H1 (cell line): ENCODE results near the gene PRPF31. TPM values are rescaled to one million over a fixed set of nuclear protein-coding genes. Genes with fewer than 3 reads are reported as not detected.

Source experiments
- CTCF ChIA-PET: fragments of 300-600 bp; sonication (Branson Sonifier 250); formaldehyde crosslinking; loops from one replicate; lab custom pipeline; 2021; ENCODE audit not compliant: partially characterized antibody; lab: Charles Lee
- POLR2A ChIA-PET: fragments of 300-600 bp; sonication (Branson Sonifier 250); formaldehyde crosslinking; loops from one replicate; lab custom pipeline; 2021; ENCODE audit warnings: inconsistent platforms; ENCODE audit not compliant: partially characterized antibody; lab: Charles Lee
- DNase-seq, 2 experiments: peaks; one replicate each; pipeline versions ENCODE4 v3.0.0 to v3.0.0-alpha.2; 2010 to 2022; ENCODE audit warnings: low spot score in 2 of 2, low read depth in 1 of 2, mixed read lengths in 1 of 2
- FAIRE-seq: peaks from 2 replicates; lab custom pipeline; 2011; peaks lifted over from hg19 to GRCh38; lab: Jason Lieb, UNC
- H2AFZ ChIP-seq: 2 replicates; pipeline ENCODE4 v1.8.1; 2012; ENCODE audit warnings: low read length, inconsistent platforms
- H2AK5ac ChIP-seq: 2 replicates; pipeline ENCODE4 v1.6.1; 2013; ENCODE audit warnings: low read depth, low read length
- H2BK120ac ChIP-seq: replicated peaks from 2 replicates; pipeline ENCODE3; 2013; ENCODE audit warnings: low read depth, low read length, inconsistent platforms
- H2BK12ac ChIP-seq: 2 replicates; pipeline ENCODE4 v1.6.1; 2013; ENCODE audit warnings: low read depth, low read length
- H2BK15ac ChIP-seq: 2 replicates; pipeline ENCODE4 v1.6.1; 2013; ENCODE audit warnings: low read length
- H2BK20ac ChIP-seq: 2 replicates; pipeline ENCODE4 v1.6.1; 2013; ENCODE audit warnings: low read length
- H2BK5ac ChIP-seq: 2 replicates; pipeline ENCODE4 v1.6.1; 2013; ENCODE audit warnings: low read depth, low read length
- H3K14ac ChIP-seq: 2 replicates; pipeline ENCODE4 v1.6.1; 2013; ENCODE audit warnings: inconsistent platforms; ENCODE audit not compliant: insufficient read length
- H3K18ac ChIP-seq: 2 replicates; pipeline ENCODE4 v1.6.1; 2013; ENCODE audit warnings: low read length; ENCODE audit errors: extremely low read depth
- H3K23ac ChIP-seq: 2 replicates; pipeline ENCODE4 v1.6.1; 2013; ENCODE audit warnings: inconsistent platforms; ENCODE audit not compliant: insufficient read length
- H3K23me2 ChIP-seq: 2 replicates; pipeline ENCODE4 v1.6.1; 2013; ENCODE audit warnings: low read depth, low read length
- H3K27ac ChIP-seq: 2 replicates; pipeline ENCODE4 v1.6.1; 2011; ENCODE audit warnings: low read depth, low read length, inconsistent platforms
- H3K27me3 ChIP-seq, 4 experiments: replicated peaks in 1 of 4; 1 replicate in 1 of 4; 2 replicates in 3 of 4; pipeline versions ENCODE4 v1.6.1 to v1.8.1; 2011 to 2013; ENCODE audit warnings: low read length in 3 of 4, mild to moderate bottlenecking in 3 of 4, inconsistent platforms in 2 of 4, mixed read lengths in 2 of 4, moderate library complexity in 1 of 4; ENCODE audit not compliant: control insufficient read depth in 3 of 4, insufficient read depth in 3 of 4; ENCODE audit errors: extremely low read depth in 1 of 4
- H3K36me3 ChIP-seq, 4 experiments: 2 replicates each; pipeline versions ENCODE4 v1.6.1 to v1.8.1; 2011 to 2013; ENCODE audit warnings: mild to moderate bottlenecking in 4 of 4, low read length in 3 of 4, moderate library complexity in 2 of 4, control low read depth in 1 of 4, inconsistent platforms in 1 of 4; ENCODE audit not compliant: insufficient read depth in 4 of 4, control insufficient read depth in 2 of 4
- H3K4ac ChIP-seq: replicated peaks from 2 replicates; pipeline ENCODE3; 2013; ENCODE audit warnings: low read length, low read depth, mixed read lengths, inconsistent platforms; ENCODE audit not compliant: insufficient read length
- H3K4me1 ChIP-seq, 4 experiments: replicated peaks in 1 of 4; 1 replicate in 1 of 4; 2 replicates in 3 of 4; pipeline versions ENCODE4 v1.6.1 to v1.8.1; 2011 to 2013; ENCODE audit warnings: low read length in 3 of 4, inconsistent platforms in 2 of 4, mixed read lengths in 1 of 4; ENCODE audit not compliant: insufficient read depth in 4 of 4, control insufficient read depth in 3 of 4
- H3K4me2 ChIP-seq, 2 experiments: 2 replicates each; pipeline versions ENCODE4 v1.6.1 to v1.8.1; 2011 to 2013; ENCODE audit warnings: low read depth in 2 of 2, low read length in 2 of 2, control low read depth in 1 of 2, inconsistent platforms in 1 of 2, mild to moderate bottlenecking in 1 of 2; ENCODE audit not compliant: insufficient read depth in 1 of 2
- H3K4me3 ChIP-seq, 4 experiments: fragments of 200-600, 300-600 bp in 1 of 4; sonication (generic), shearing (Covaris generic), sonication (Bioruptor Twin) in 1 of 4; 2 replicates each; pipeline versions ENCODE4 v1.5.1 to v1.8.1; 2011 to 2016; ENCODE audit warnings: low read length in 4 of 4, low read depth in 3 of 4, control low read depth in 2 of 4, inconsistent platforms in 2 of 4, mild to moderate bottlenecking in 2 of 4, mixed read lengths in 1 of 4, moderate library complexity in 1 of 4; ENCODE audit not compliant: insufficient read depth in 2 of 4; ENCODE audit errors: extremely low read depth in 1 of 4
- H3K56ac ChIP-seq: replicated peaks from 2 replicates; pipeline ENCODE3; 2013; ENCODE audit warnings: low read depth, mild to moderate bottlenecking, mixed read lengths, low read length, inconsistent platforms; ENCODE audit not compliant: insufficient read length
- H3K79me1 ChIP-seq: 2 replicates; pipeline ENCODE4 v1.6.1; 2013; ENCODE audit warnings: low read depth, low read length, control low read depth
- H3K79me2 ChIP-seq, 2 experiments: 2 replicates each; pipeline versions ENCODE4 v1.6.1 to v1.8.1; 2012 to 2013; ENCODE audit warnings: low read length in 2 of 2, mild to moderate bottlenecking in 2 of 2, inconsistent platforms in 1 of 2; ENCODE audit not compliant: insufficient read depth in 2 of 2, control insufficient read depth in 1 of 2
- H3K9ac ChIP-seq, 4 experiments: replicated peaks in 1 of 4; 1 replicate in 1 of 4; 2 replicates in 3 of 4; pipeline versions ENCODE4 v1.6.1 to v1.8.1; 2011 to 2013; ENCODE audit warnings: low read depth in 3 of 4, low read length in 3 of 4, control low read depth in 2 of 4, mild to moderate bottlenecking in 2 of 4, moderate library complexity in 2 of 4, inconsistent platforms in 1 of 4; ENCODE audit errors: extremely low read depth in 1 of 4
- H3K9me3 ChIP-seq, 2 experiments: 2 replicates each; pipeline versions ENCODE4 v1.6.1 to v1.8.1; 2012 to 2013; ENCODE audit warnings: mild to moderate bottlenecking in 2 of 2, moderate library complexity in 2 of 2, control low read depth in 1 of 2, inconsistent platforms in 1 of 2, low read depth in 1 of 2, low read length in 1 of 2, mixed read lengths in 1 of 2; ENCODE audit not compliant: insufficient read depth in 2 of 2
- H4K20me1 ChIP-seq, 2 experiments: replicated peaks in 1 of 2; 2 replicates each; pipeline versions ENCODE3 to v1.8.1; 2011 to 2013; ENCODE audit warnings: inconsistent platforms in 2 of 2, low read length in 2 of 2, mild to moderate bottlenecking in 1 of 2; ENCODE audit not compliant: insufficient read depth in 2 of 2, control insufficient read depth in 1 of 2
- H4K5ac ChIP-seq: 2 replicates; pipeline ENCODE4 v1.6.1; 2013; ENCODE audit warnings: low read length, low read depth, mixed read lengths, inconsistent platforms; ENCODE audit not compliant: insufficient read length
- H4K8ac ChIP-seq: 2 replicates; pipeline ENCODE4 v1.8.0; 2013; ENCODE audit warnings: mild to moderate bottlenecking, moderate library complexity, low read length, inconsistent platforms; ENCODE audit not compliant: insufficient read depth; ENCODE audit errors: extremely low read depth
- H4K91ac ChIP-seq: replicated peaks from 2 replicates; pipeline ENCODE3; 2013; ENCODE audit warnings: low read length, mixed read lengths, inconsistent platforms; ENCODE audit not compliant: insufficient read length
- ATF2 ChIP-seq: IDR thresholded peaks from 2 replicates; pipeline ENCODE4 v1.6.1; 2012; ENCODE audit warnings: low read length, inconsistent platforms
- BACH1 ChIP-seq: IDR thresholded peaks from 2 replicates; pipeline ENCODE4 v1.6.1; 2012; ENCODE audit warnings: low read length, improper control_type of control experiment
- BCL11A ChIP-seq, 2 experiments: IDR thresholded peaks; one replicate each; pipeline ENCODE4 v1.6.1; 2011; ENCODE audit warnings: low read depth in 2 of 2, low read length in 2 of 2, mild to moderate bottlenecking in 2 of 2
- CBX8 ChIP-seq: fragments of 300-800, 300-1000 bp; sonication (generic); IDR thresholded peaks from 2 replicates; pipeline ENCODE4 v1.7.1; 2016; ENCODE audit warnings: low read depth, low read length, borderline replicate concordance
- EGR1 ChIP-seq: IDR thresholded peaks from 2 replicates; pipeline ENCODE4 v1.6.1; 2011; ENCODE audit warnings: low read depth, low read length, borderline replicate concordance
- JUN ChIP-seq: IDR thresholded peaks from 2 replicates; pipeline ENCODE4 v1.6.1; 2011; ENCODE audit warnings: low read depth, mild to moderate bottlenecking, improper control_type of control experiment, low read length
- KDM5A ChIP-seq: fragments of 200-600 bp; IDR thresholded peaks from 2 replicates; pipeline ENCODE4 v1.7.1; 2012; ENCODE audit warnings: mild to moderate bottlenecking, low read length, inconsistent platforms, mixed read lengths
- PHF8 ChIP-seq: fragments of 200-600 bp; sonication (generic); conservative IDR thresholded peaks from 2 replicates; pipeline ENCODE4 v1.7.1; 2012; ENCODE audit warnings: low read depth, mild to moderate bottlenecking, inconsistent platforms, low read length, moderate library complexity
- RBBP5 ChIP-seq: IDR thresholded peaks from 2 replicates; pipeline ENCODE4 v1.7.1; 2012; ENCODE audit warnings: low read depth, mild to moderate bottlenecking, inconsistent platforms, low read length, moderate library complexity, borderline replicate concordance
- RXRA ChIP-seq: IDR thresholded peaks from 2 replicates; pipeline ENCODE4 v1.6.1; 2011; ENCODE audit warnings: low read depth, mild to moderate bottlenecking, low read length, moderate library complexity; ENCODE audit not compliant: insufficient read depth
- SRF ChIP-seq: IDR thresholded peaks from 2 replicates; pipeline ENCODE4 v1.6.1; 2011; ENCODE audit warnings: mild to moderate bottlenecking, low read depth, low read length, moderate library complexity
- WGBS, 2 experiments: shearing (Covaris generic) in 1 of 2; methylation state at CpG; one replicate each; pipeline versions ENCODE4 v1.1.6 to v1.1.7; 2013 to 2015; ENCODE audit warnings: low lambda C conversion rate in 2 of 2, mixed read lengths in 2 of 2, inconsistent platforms in 1 of 2, low coverage in 1 of 2, missing lambda C conversion rate in 1 of 2; ENCODE audit not compliant: insufficient replicate concordance in 2 of 2, insufficient coverage in 1 of 2, insufficient read length in 1 of 2; ENCODE audit errors: extremely low coverage in 1 of 2, missing lambda C conversion rate in 1 of 2; 5-methylcytosine and 5-hydroxymethylcytosine counted together
- polyA plus RNA-seq, 7 experiments: library from polyadenylated mRNA; depleted of rRNA in 3 of 7; stranded (reverse) in 5 of 7; unstranded in 2 of 7; fragments of >200 nt in 5 of 7; fragments of 200-250 nt in 2 of 7; gene quantifications; 1 replicate in 5 of 7; 2 replicates in 1 of 7; 4 replicates in 1 of 7; pipeline versions ENCODE4 v1.2.1 to v1.2.3, GENCODE V29; 2011 to 2013; ENCODE audit warnings: missing spikeins in 2 of 7, mixed read lengths in 2 of 7
- total RNA-seq: library from RNA; stranded (reverse); fragmentation: NEBNext Ultra II Directional; extraction: Animal tissue kit (Norgen Biotek cat#: 25700); gene quantifications from 2 replicates; pipeline ENCODE4 v1.2.1, GENCODE V29; 2021
- TF ChIP-seq, protein P1 (sequence below): IDR thresholded peaks from 2 replicates; pipeline ENCODE4 v1.6.1; 2012; ENCODE audit warnings: inconsistent platforms

The PRPF31 gene
- total and polyA plus RNA-seq, 2 of the 8 experiments (the other 6 are each of a cell fraction or from before 2014, with no cell fraction given) = 51.1 to 97.4 TPM

DNA sequence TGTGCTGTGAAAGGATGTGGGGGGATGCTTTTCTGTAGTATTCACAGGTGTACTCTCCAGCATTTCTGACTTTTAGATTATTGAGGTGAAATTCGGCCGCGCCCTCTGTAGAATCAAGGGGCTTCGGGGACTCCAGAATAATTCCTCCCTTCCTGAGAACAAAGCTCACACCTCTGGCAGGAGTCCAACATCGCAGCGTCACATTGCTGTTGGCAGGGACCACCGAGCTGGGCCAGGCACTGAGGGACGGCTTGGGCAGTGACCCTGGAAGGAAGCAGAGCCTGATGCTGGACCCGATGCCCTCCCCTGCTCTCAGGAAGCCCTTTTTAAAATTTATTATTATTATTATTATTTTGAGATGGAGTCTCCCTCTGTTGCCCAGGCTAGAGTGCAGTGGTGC is 40.7 kb upstream of the PRPF31 start:
- H3K4me1 ChIP-seq = no peaks in the 10 kb centered on the region
- no peaks in the 10 kb centered on the region for H3K36me3 ChIP-seq
- DNase-seq (no peak), FAIRE-seq (no peak)
- no peak overlapping the region for H3K14ac ChIP-seq
- no peak overlapping the region for H2AK5ac ChIP-seq
- no peak overlapping the region for H2BK12ac ChIP-seq
- no peaks in the 10 kb centered on the region; a peak in 1 of 7 replicates for H3K27me3 ChIP-seq
- no peak overlapping the region for H3K4ac ChIP-seq
- CTCF ChIA-PET = no interaction called here
- H3K4me2 ChIP-seq = no peak overlapping the region
- no peaks in the 10 kb centered on the region for H3K79me2 ChIP-seq
- H4K20me1 ChIP-seq = no peaks in the 10 kb centered on the region
- no peak overlapping the region for H4K91ac ChIP-seq
- H3K27ac ChIP-seq = no peak overlapping the region
- no peak overlapping the region for H2BK20ac ChIP-seq
- H3K56ac ChIP-seq = no peak overlapping the region
- no peaks in the 10 kb centered on the region for H3K9me3 ChIP-seq
- H3K23ac ChIP-seq = no peak overlapping the region
- no peak overlapping the region for H4K8ac ChIP-seq
- no peak overlapping the region for H3K9ac ChIP-seq
- no peaks in the 10 kb centered on the region for H3K79me1 ChIP-seq
- H2AFZ ChIP-seq = no peak overlapping the region
- no peak overlapping the region for H2BK15ac ChIP-seq
- POLR2A ChIA-PET = no interaction called here
- WGBS, 2 experiments = 92% methylated on average over 9 of the region's 9 CpGs; no CpG with 5 or more reads in 1 of the 2 experiments
- H2BK120ac ChIP-seq = no peak overlapping the region
- no peak overlapping the region for H3K4me3 ChIP-seq
- H4K5ac ChIP-seq = no peak overlapping the region
- no peak overlapping the region for H3K18ac ChIP-seq
- no peaks in the 10 kb centered on the region for H3K23me2 ChIP-seq
- H2BK5ac ChIP-seq = no peak overlapping the region
- TF ChIP-seq EGR1 = no peak
- TF ChIP-seq RXRA = no peak
- no peak for TF ChIP-seq SRF
- no peak for TF ChIP-seq PHF8
- no peak for TF ChIP-seq JUN
- TF ChIP-seq RBBP5 = no peak
- TF ChIP-seq ATF2 = no peak
- no peak for TF ChIP-seq BACH1
- TF ChIP-seq KDM5A = no peak
- TF ChIP-seq BCL11A (IDR thresholded peaks at IDR 0.05; ENCODE audit: low read depth in 2 of 2, low read length in 2 of 2) = no peak
- no peak for TF ChIP-seq CBX8
- TF ChIP-seq, protein P1, sequence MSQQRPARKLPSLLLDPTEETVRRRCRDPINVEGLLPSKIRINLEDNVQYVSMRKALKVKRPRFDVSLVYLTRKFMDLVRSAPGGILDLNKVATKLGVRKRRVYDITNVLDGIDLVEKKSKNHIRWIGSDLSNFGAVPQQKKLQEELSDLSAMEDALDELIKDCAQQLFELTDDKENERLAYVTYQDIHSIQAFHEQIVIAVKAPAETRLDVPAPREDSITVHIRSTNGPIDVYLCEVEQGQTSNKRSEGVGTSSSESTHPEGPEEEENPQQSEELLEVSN = no peak
